GM23338 (cell line): ENCODE results near the gene DPP10. TPM values are rescaled to one million over a fixed set of nuclear protein-coding genes. Genes with fewer than 3 reads are reported as not detected.

ENCODE experiments used
- ATAC-seq: fragments of 200-7000 bp; cut with Tn5 transposase; 3 replicates; pipeline ENCODE4 v1.9.1; 2020
- DNase-seq: peaks from one replicate; pipeline ENCODE4 v3.0.0-alpha.2; 2015; ENCODE audit warnings: low spot score
- H2AFZ ChIP-seq: fragments of 200-600 bp; sonication (generic); 2 replicates; pipeline ENCODE4 v1.8.0; 2016; ENCODE audit warnings: antibody characterized with exemption, mild to moderate bottlenecking, moderate library complexity
- H3F3A ChIP-seq: fragments of 200-600 bp; sonication (generic); replicated peaks from 2 replicates; pipeline ENCODE4 v1.8.0; 2017; ENCODE audit warnings: antibody characterized with exemption, mixed run types, low read depth
- H3K27ac ChIP-seq: fragments of 200-600 bp; sonication (generic); 2 replicates; pipeline ENCODE4 v1.6.1; 2016; ENCODE audit warnings: low read depth
- H3K27me3 ChIP-seq: fragments of 200-600 bp; sonication (generic); 2 replicates; pipeline ENCODE4 v1.8.0; 2016; ENCODE audit warnings: mild to moderate bottlenecking, mixed run types, moderate library complexity; ENCODE audit not compliant: insufficient read depth
- H3K36me3 ChIP-seq: fragments of 200-600 bp; sonication (generic); 2 replicates; pipeline ENCODE4 v1.8.0; 2016; ENCODE audit warnings: mild to moderate bottlenecking; ENCODE audit not compliant: insufficient read depth
- H3K4me1 ChIP-seq: fragments of 200-600 bp; sonication (generic); 2 replicates; pipeline ENCODE4 v1.8.0; 2016; ENCODE audit warnings: mild to moderate bottlenecking, moderate library complexity; ENCODE audit not compliant: insufficient read depth
- H3K4me2 ChIP-seq: fragments of 200-600 bp; sonication (generic); 2 replicates; pipeline ENCODE4 v1.7.1; 2017; ENCODE audit warnings: mixed run types
- H3K4me3 ChIP-seq: fragments of 200-600 bp; sonication (generic); 2 replicates; pipeline ENCODE4 v1.6.1; 2016; ENCODE audit warnings: mixed run types
- H3K79me2 ChIP-seq: fragments of 200-600 bp; sonication (generic); replicated peaks from 2 replicates; pipeline ENCODE4 v1.8.0; 2017; ENCODE audit warnings: mild to moderate bottlenecking; ENCODE audit not compliant: insufficient read depth
- H3K9me2 ChIP-seq: fragments of 200-600 bp; sonication (generic); 2 replicates; pipeline ENCODE4 v1.8.0; 2017; ENCODE audit not compliant: insufficient read depth
- H4K20me1 ChIP-seq: fragments of 200-600 bp; sonication (generic); replicated peaks from 2 replicates; pipeline ENCODE4 v1.8.0; 2017; ENCODE audit warnings: mild to moderate bottlenecking; ENCODE audit not compliant: insufficient read depth
- H3K27ac Mint-ChIP-seq: 2 replicates; pipeline ENCODE4 v1.8.0; 2020; ENCODE audit warnings: inconsistent platforms, mild to moderate bottlenecking, moderate library complexity, mixed read lengths
- H3K27me3 Mint-ChIP-seq: 3 replicates; pipeline ENCODE4 v1.8.0; 2022; ENCODE audit warnings: low read depth, mild to moderate bottlenecking, moderate library complexity, mixed read lengths, inconsistent platforms; ENCODE audit not compliant: insufficient read depth, poor library complexity
- H3K36me3 Mint-ChIP-seq: 3 replicates; pipeline ENCODE4 v1.8.0; 2021; ENCODE audit warnings: low read depth, mild to moderate bottlenecking, inconsistent platforms, moderate library complexity, mixed read lengths
- H3K4me1 Mint-ChIP-seq: 3 replicates; pipeline ENCODE4 v1.8.0; 2020; ENCODE audit warnings: mild to moderate bottlenecking, inconsistent platforms, mixed read lengths
- H3K4me3 Mint-ChIP-seq: 3 replicates; pipeline ENCODE4 v1.8.0; 2021; ENCODE audit warnings: moderate library complexity, mild to moderate bottlenecking, inconsistent platforms, mixed read lengths
- H3K9me3 Mint-ChIP-seq: 3 replicates; pipeline ENCODE4 v1.8.0; 2020; ENCODE audit warnings: moderate library complexity, mild to moderate bottlenecking, inconsistent platforms, mixed read lengths
- CREB1 ChIP-seq: fragments of 250-450 bp; sonication (Bioruptor Pico); IDR thresholded peaks from 2 replicates; pipeline ENCODE4 v1.5.0; 2020; ENCODE audit warnings: low read depth, mild to moderate bottlenecking, moderate library complexity
- CTCF ChIP-seq, 2 experiments: fragments of 200-600 bp in 1 of 2; sonication (generic) in 1 of 2; conservative IDR thresholded peaks; 2 replicates each; pipeline versions ENCODE4 v1.5.1 to v1.6.1; 2016 to 2017; ENCODE audit warnings: antibody characterized with exemption in 2 of 2, low read depth in 2 of 2, mild to moderate bottlenecking in 2 of 2, moderate library complexity in 1 of 2
- ETS1 ChIP-seq: IDR thresholded peaks from 2 replicates; pipeline ENCODE4 v1.6.1; 2016; ENCODE audit warnings: antibody characterized with exemption
- EZH2phosphoT487 ChIP-seq: fragments of 200-600 bp; sonication (generic); IDR thresholded peaks from one replicate; pipeline ENCODE4 v1.8.1; 2018; ENCODE audit warnings: antibody characterized with exemption; ENCODE audit not compliant: unreplicated experiment
- JUNB ChIP-seq: IDR thresholded peaks from one replicate; pipeline ENCODE4 v1.6.1; 2016; ENCODE audit warnings: antibody characterized with exemption; ENCODE audit not compliant: unreplicated experiment
- POLR2AphosphoS5 ChIP-seq: IDR thresholded peaks from 2 replicates; pipeline ENCODE4 v1.6.1; 2016; ENCODE audit warnings: antibody characterized with exemption, low read depth
- REST ChIP-seq: IDR thresholded peaks from one replicate; pipeline ENCODE4 v1.6.1; 2018; ENCODE audit warnings: antibody characterized with exemption; ENCODE audit not compliant: unreplicated experiment
- ZNF114 ChIP-seq: fragments of 250-450 bp; sonication (Bioruptor Pico); IDR thresholded peaks from 2 replicates; pipeline ENCODE4 v1.5.0; 2020; ENCODE audit warnings: mild to moderate bottlenecking, moderate library complexity
- polyA plus RNA-seq: library from polyadenylated mRNA; unstranded; fragments of >200 nt; fragmentation: Nextera tagmentation; extraction: Ambion mirVana; gene quantifications from 2 replicates; pipeline ENCODE4 v1.2.1, GENCODE V29; 2016
- total RNA-seq: library from RNA; depleted of rRNA; stranded (reverse); fragments of >200 nt; shearing (Covaris generic); gene quantifications from 2 replicates; pipeline ENCODE4 v1.2.3, GENCODE V29; 2014

Gene DPP10
- total and polyA plus RNA-seq, 2 experiments from 2014 or later = 3.6 to 14.8 TPM

- TF ChIP-seq ETS1 (no peak), CTCF (conservative IDR thresholded peaks at IDR 0.05; ENCODE audit: low read depth in 2 of 2) (no peak), CREB1 (CRISPR knock-in tag) (no peak), JUNB (no peak), ZNF114 (no peak), POLR2AphosphoS5 (no peak)
These were observed 95.3 kb downstream of the DPP10 start (continued) for GRCh38 chr2:114537777-114538176.

DNA sequence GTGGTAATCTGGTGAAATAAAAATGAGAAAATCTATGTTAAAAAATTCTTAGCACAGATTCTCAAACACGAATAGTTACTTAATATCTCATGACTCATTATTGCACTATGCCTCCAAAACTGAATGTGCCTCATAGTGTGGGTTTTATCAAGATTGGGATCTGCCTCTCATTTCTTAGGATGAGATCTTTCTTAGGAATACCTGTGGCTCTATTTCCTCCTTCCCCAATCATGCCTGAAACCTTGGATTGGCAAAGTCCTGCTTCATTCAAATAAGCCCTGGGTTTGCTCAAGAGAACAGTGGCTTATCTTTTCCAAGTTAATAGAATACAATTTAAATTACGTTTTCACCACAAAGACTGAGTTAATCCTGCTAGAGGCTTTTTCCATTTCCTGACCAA lies 100.3 kb downstream of the DPP10 start:
- no peak overlapping the region for H3K4me2 ChIP-seq

More for the DNA sequence above, 100.3 kb downstream of the DPP10 start:
- H3K27me3 Mint-ChIP-seq = no peaks in the 10 kb centered on the region
- ATAC-seq = no peak
- H3K9me2 ChIP-seq = no peaks in the 10 kb centered on the region
- H3F3A ChIP-seq = no peaks in the 10 kb centered on the region
- H3K9me3 Mint-ChIP-seq = peaks cover 5% of the 10 kb centered on the region
- H4K20me1 ChIP-seq = no peaks in the 10 kb centered on the region
- TF ChIP-seq JUNB (no peak), CTCF (conservative IDR thresholded peaks at IDR 0.05; ENCODE audit: low read depth in 2 of 2) (no peak), REST (no peak), EZH2phosphoT487 (no peak)
- H2AFZ ChIP-seq = no peak overlapping the region
- DNase-seq = no peak
- no peaks in the 10 kb centered on the region for H3K79me2 ChIP-seq
- no peaks in the 10 kb centered on the region for H3K36me3 ChIP-seq
- H3K4me1 Mint-ChIP-seq = peaks cover 4% of the 10 kb centered on the region; the same call in 2 of the 3 replicates
- H3K27ac ChIP-seq = no peak overlapping the region
- H3K27me3 ChIP-seq = no peaks in the 10 kb centered on the region
- no peak overlapping the region for H3K4me3 Mint-ChIP-seq
- H3K36me3 Mint-ChIP-seq = no peaks in the 10 kb centered on the region
- H3K4me1 ChIP-seq = no peaks in the 10 kb centered on the region
- H3K4me3 ChIP-seq = no peak overlapping the region
- no peak overlapping the region for H3K27ac Mint-ChIP-seq
